ENCODE results near the gene BSN. TPM values are rescaled to one million over a fixed set of nuclear protein-coding genes. Genes with fewer than 3 reads are reported as not detected.

Gene BSN
- total RNA-seq, 1 donor from 2014 or later, result 0.77 TPM

GRCh38 chr3:49662720-49663413, 108.6 kb downstream of the BSN start:
- Mint-ChIP-seq H3K27me3 (ENCODE audit: low read depth) (peaks cover 2% of the 10 kb centered on the region), H3K27ac (ENCODE audit: unreplicated experiment) (no peak overlapping the region), H3K4me1 (ENCODE audit: low read depth) (peaks cover 7% of the 10 kb centered on the region), H3K36me3 (ENCODE audit: low read depth) (no peaks in the 10 kb centered on the region), H3K4me3 (ENCODE audit: unreplicated experiment) (no peak overlapping the region), H3K9me3 (ENCODE audit: low read depth) (no peaks in the 10 kb centered on the region)
- no peak for TF ChIP-seq CTCF (IDR thresholded peaks at IDR 0.05)
- no peak for DNase-seq (ENCODE audit: low spot score)

GRCh38 chr3:49663831-49664230, 109.6 kb downstream of the BSN start:
- no peak for TF ChIP-seq CTCF (IDR thresholded peaks at IDR 0.05)
- Mint-ChIP-seq H3K4me1 (ENCODE audit: low read depth) (peaks cover 15% of the 10 kb centered on the region), H3K27ac (ENCODE audit: unreplicated experiment) (no peak overlapping the region), H3K27me3 (ENCODE audit: low read depth) (peaks cover 2% of the 10 kb centered on the region), H3K36me3 (ENCODE audit: low read depth) (no peaks in the 10 kb centered on the region), H3K4me3 (ENCODE audit: unreplicated experiment) (no peak overlapping the region), H3K9me3 (ENCODE audit: low read depth) (no peaks in the 10 kb centered on the region)
- no peak for DNase-seq (ENCODE audit: low spot score)

- H3K27me3 Mint-ChIP-seq (ENCODE audit: low read depth), result no peaks in the 10 kb centered on the region
- no peak overlapping the region for H3K4me3 Mint-ChIP-seq (ENCODE audit: unreplicated experiment)
- H3K27ac Mint-ChIP-seq (ENCODE audit: unreplicated experiment), result no peak overlapping the region
- H3K36me3 Mint-ChIP-seq (ENCODE audit: low read depth), result no peaks in the 10 kb centered on the region
- peaks cover 18% of the 10 kb centered on the region for H3K4me1 Mint-ChIP-seq (ENCODE audit: low read depth)
- TF ChIP-seq CTCF (IDR thresholded peaks at IDR 0.05), result no peak
- H3K9me3 Mint-ChIP-seq (ENCODE audit: low read depth), result no peaks in the 10 kb centered on the region
- DNase-seq (ENCODE audit: low spot score), result no peak
Measured at GRCh38 chr3:49664300-49664699, 110.0 kb downstream of the BSN start.

- no peaks in the 10 kb centered on the region for H3K27me3 Mint-ChIP-seq (ENCODE audit: low read depth)
- H3K4me3 Mint-ChIP-seq (ENCODE audit: unreplicated experiment), result no peak overlapping the region
- TF ChIP-seq CTCF (IDR thresholded peaks at IDR 0.05), result no peak
- no peak overlapping the region for H3K27ac Mint-ChIP-seq (ENCODE audit: unreplicated experiment)
- H3K4me1 Mint-ChIP-seq (ENCODE audit: low read depth), result peaks cover 18% of the 10 kb centered on the region
- H3K36me3 Mint-ChIP-seq (ENCODE audit: low read depth), result no peaks in the 10 kb centered on the region
- H3K9me3 Mint-ChIP-seq (ENCODE audit: low read depth), result no peaks in the 10 kb centered on the region
- no peak for DNase-seq (ENCODE audit: low spot score)
Measured at GRCh38 chr3:49665822-49666519, 111.7 kb downstream of the BSN start.

- Mint-ChIP-seq H3K9me3 (ENCODE audit: low read depth) (no peaks in the 10 kb centered on the region), H3K4me3 (ENCODE audit: unreplicated experiment) (no peak overlapping the region), H3K27ac (ENCODE audit: unreplicated experiment) (no peak overlapping the region), H3K27me3 (ENCODE audit: low read depth) (no peaks in the 10 kb centered on the region), H3K36me3 (ENCODE audit: low read depth) (no peaks in the 10 kb centered on the region), H3K4me1 (ENCODE audit: low read depth) (peaks cover 18% of the 10 kb centered on the region)
- no peak for TF ChIP-seq CTCF (IDR thresholded peaks at IDR 0.05)
- DNase-seq (ENCODE audit: low spot score), result no peak
Measured at GRCh38 chr3:49666592-49666991, 112.3 kb downstream of the BSN start.

Data from chondrocyte (in vitro differentiated cells).